Tibial nerve (tissue), 4 donors: ENCODE measurements around the gene STRN3. TPM values are rescaled to one million over a fixed set of nuclear protein-coding genes. Genes with fewer than 3 reads are reported as not detected.

ENCODE experiments used
- DNase-seq, 2 donors: peaks; one replicate each; pipeline ENCODE4 v3.0.0-alpha.2; 2019; ENCODE audit warnings: low spot score in 2 of 2
- H3K27ac ChIP-seq, 4 donors: fragments of 200-600 bp; sonication (generic) in 3 of 4; one replicate each; pipeline ENCODE4 v1.5.1; 2017 to 2019; ENCODE audit warnings: mild to moderate bottlenecking in 1 of 4
- H3K27me3 ChIP-seq, 2 donors: fragments of 200-600 bp; sonication (generic) in 1 of 2; one replicate each; pipeline versions ENCODE4 v1.5.1 to v1.6.0; 2017 to 2019
- H3K36me3 ChIP-seq, 3 donors: fragments of 200-600 bp; sonication (generic); one replicate each; pipeline ENCODE4 v1.5.1; 2018 to 2019
- H3K4me1 ChIP-seq, 4 donors: fragments of 200-600 bp; sonication (generic) in 3 of 4; one replicate each; pipeline ENCODE4 v1.5.1; 2017 to 2019
- H3K4me3 ChIP-seq, 4 donors: fragments of 200-600 bp; sonication (generic) in 3 of 4; one replicate each; pipeline ENCODE4 v1.5.1; 2017 to 2019; ENCODE audit warnings: mild to moderate bottlenecking in 1 of 4, moderate library complexity in 1 of 4
- H3K9me3 ChIP-seq, 4 donors: fragments of 200-600 bp; sonication (generic) in 3 of 4; one replicate each; pipeline ENCODE4 v1.5.1; 2017 to 2019
- EP300 ChIP-seq, 2 donors: sonication (generic); formaldehyde crosslinking; IDR thresholded peaks; one replicate each; pipeline ENCODE4 v1.6.1; 2017; ENCODE audit warnings: antibody characterized with exemption in 2 of 2, mild to moderate bottlenecking in 1 of 2
- POLR2A ChIP-seq, 2 donors: fragments of 450-650 bp; IDR thresholded peaks; one replicate each; pipeline ENCODE4 v1.6.1; 2017; ENCODE audit warnings: antibody characterized with exemption in 2 of 2, mild to moderate bottlenecking in 2 of 2, moderate library complexity in 2 of 2
- WGBS, 2 donors: methylation state at CpG; one replicate each; pipeline ENCODE4 v1.1.5; 2018; 5-methylcytosine and 5-hydroxymethylcytosine counted together
- total RNA-seq, 4 donors: library from RNA; depleted of rRNA; stranded (reverse); fragments of >200 nt; gene quantifications; one replicate each; pipeline ENCODE4 v1.1.0, GENCODE V29; 2016
- TF ChIP-seq, protein P1 (sequence below), 5 experiments: fragments of 200-600 bp in 3 of 5; fragments of 450-650 bp in 2 of 5; sonication (generic) in 3 of 5; IDR thresholded peaks; one replicate each; pipeline ENCODE4 v1.5.1; 2016 to 2019; ENCODE audit warnings: antibody characterized with exemption in 5 of 5, mild to moderate bottlenecking in 3 of 5, moderate library complexity in 2 of 5

STRN3 gene
- total RNA-seq, 4 donors from 2014 or later: 33.5 to 68.8 (median 57.0) TPM

DNA sequence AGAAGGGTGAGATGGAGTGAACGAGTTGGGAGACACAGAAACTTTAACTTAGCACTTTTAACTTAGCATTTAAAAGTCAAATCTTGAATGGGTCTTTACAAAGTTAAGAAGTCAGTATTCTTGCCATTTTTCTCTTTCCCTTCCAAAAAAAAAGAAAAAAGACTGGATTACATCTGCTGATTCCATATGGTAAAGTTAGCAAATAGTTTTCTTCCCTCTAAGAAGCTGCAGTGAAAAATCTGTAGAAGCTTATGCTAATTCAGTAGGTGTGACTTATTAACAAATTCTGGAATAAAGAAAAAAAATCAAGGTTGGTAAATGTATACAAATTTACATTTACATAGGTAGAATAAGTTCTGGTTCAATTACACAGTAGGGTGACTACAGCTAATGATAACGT is 100.9 kb downstream of the STRN3 start:
- TF ChIP-seq POLR2A (IDR thresholded peaks at IDR 0.05): no peak
- TF ChIP-seq, protein P1, sequence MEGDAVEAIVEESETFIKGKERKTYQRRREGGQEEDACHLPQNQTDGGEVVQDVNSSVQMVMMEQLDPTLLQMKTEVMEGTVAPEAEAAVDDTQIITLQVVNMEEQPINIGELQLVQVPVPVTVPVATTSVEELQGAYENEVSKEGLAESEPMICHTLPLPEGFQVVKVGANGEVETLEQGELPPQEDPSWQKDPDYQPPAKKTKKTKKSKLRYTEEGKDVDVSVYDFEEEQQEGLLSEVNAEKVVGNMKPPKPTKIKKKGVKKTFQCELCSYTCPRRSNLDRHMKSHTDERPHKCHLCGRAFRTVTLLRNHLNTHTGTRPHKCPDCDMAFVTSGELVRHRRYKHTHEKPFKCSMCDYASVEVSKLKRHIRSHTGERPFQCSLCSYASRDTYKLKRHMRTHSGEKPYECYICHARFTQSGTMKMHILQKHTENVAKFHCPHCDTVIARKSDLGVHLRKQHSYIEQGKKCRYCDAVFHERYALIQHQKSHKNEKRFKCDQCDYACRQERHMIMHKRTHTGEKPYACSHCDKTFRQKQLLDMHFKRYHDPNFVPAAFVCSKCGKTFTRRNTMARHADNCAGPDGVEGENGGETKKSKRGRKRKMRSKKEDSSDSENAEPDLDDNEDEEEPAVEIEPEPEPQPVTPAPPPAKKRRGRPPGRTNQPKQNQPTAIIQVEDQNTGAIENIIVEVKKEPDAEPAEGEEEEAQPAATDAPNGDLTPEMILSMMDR (IDR thresholded peaks at IDR 0.05): no peak
- no peak for TF ChIP-seq EP300 (IDR thresholded peaks at IDR 0.05)
- H3K27ac ChIP-seq: no peak overlapping the region

DNA sequence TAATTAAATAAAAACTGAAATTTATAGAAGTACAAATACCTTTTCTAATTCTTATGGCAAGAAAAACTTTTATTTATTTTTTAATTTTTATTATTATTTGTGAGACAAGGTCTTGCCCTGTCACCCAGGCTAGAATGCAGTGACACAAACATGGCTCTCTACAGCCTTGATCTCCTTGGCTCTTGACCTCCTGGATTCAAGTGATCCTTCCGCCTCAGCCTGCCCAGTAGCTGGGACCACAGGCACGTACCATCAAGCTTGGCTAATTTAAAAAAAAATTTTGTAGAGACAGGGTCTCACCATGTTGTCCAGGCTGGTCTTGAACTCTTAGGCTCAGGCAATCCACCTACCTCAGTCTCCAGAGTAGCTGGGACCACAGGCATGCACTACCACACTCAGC is 104.4 kb downstream of the STRN3 start:
- no peaks in the 10 kb centered on the region for H3K4me1 ChIP-seq
- 94 to 98% methylated on average over 2 of the region's 2 CpGs for WGBS, 2 donors

More for the DNA sequence above, 100.9 kb downstream of the STRN3 start:
- H3K27me3 ChIP-seq: no peaks in the 10 kb centered on the region
- no peaks in the 10 kb centered on the region for H3K9me3 ChIP-seq
- H3K36me3 ChIP-seq: peaks cover 0 to 6% (median 0%) of the 10 kb centered on the region in 3 donors
- no peak for DNase-seq
- no peak overlapping the region for H3K4me3 ChIP-seq
- WGBS, 2 donors: 81 to 84% methylated on average over 2 of the region's 2 CpGs
- H3K4me1 ChIP-seq: peaks cover 0 to 4% (median 0%) of the 10 kb centered on the region in 4 donors

DNA sequence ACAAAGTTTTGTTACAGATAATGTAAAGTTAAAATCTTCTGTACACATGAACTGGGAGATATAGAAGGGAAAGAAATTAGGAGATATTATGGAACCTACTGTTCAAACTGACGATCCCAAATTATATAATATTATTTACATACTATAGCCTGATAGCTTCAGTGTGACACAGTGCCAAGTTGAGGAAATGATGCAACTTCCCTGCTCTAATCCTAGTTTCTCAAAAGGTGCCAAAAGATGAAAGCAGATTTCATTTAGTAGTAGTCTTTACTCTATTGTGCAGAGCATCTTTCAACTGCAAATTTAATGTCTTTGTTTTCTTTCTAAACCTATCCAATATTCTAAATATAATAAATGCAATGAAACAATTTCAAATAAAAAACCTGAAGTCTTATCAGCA is 104.9 kb downstream of the STRN3 start:
- TF ChIP-seq, protein P1 (IDR thresholded peaks at IDR 0.05): no peak
- TF ChIP-seq POLR2A (IDR thresholded peaks at IDR 0.05) (no peak), EP300 (IDR thresholded peaks at IDR 0.05) (no peak)
- 80 to 83% methylated on average over 1 of the region's 1 CpG for WGBS, 2 donors
- H3K27me3 ChIP-seq: no peaks in the 10 kb centered on the region
- H3K9me3 ChIP-seq: no peaks in the 10 kb centered on the region
- no peak for DNase-seq
- peaks cover 0 to 12% (median 0%) of the 10 kb centered on the region in 3 donors for H3K36me3 ChIP-seq
- H3K27ac ChIP-seq: no peak overlapping the region
- H3K4me3 ChIP-seq: no peak overlapping the region
- H3K4me1 ChIP-seq: no peaks in the 10 kb centered on the region

More for the DNA sequence above, 104.4 kb downstream of the STRN3 start:
- no peak for DNase-seq
- H3K27ac ChIP-seq: no peak overlapping the region
- TF ChIP-seq, protein P1 (IDR thresholded peaks at IDR 0.05): no peak
- TF ChIP-seq EP300 (IDR thresholded peaks at IDR 0.05): no peak
- no peak for TF ChIP-seq POLR2A (IDR thresholded peaks at IDR 0.05)
- H3K9me3 ChIP-seq: no peaks in the 10 kb centered on the region
- peaks cover 0 to 9% (median 0%) of the 10 kb centered on the region in 3 donors for H3K36me3 ChIP-seq
- H3K27me3 ChIP-seq: no peaks in the 10 kb centered on the region
- H3K4me3 ChIP-seq: no peak overlapping the region

DNA sequence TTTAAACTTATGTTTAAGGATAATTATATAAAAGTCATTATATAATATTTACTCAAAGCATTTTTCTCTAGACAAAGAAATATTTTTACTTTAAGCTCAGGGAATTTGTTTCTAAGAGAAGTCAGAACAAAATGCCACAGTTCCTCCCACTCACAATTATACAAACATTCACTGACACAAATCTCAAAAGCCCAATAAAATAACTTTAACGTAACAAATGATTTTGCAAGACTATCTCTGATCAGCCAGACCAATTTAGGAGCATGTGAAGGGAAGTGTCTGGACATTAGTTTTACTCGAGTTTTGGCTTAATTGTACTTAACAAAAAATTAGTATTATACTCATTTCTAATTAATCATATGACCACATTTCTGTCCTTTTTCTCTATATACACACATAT is 110.6 kb downstream of the STRN3 start:
- 20 to 22% methylated on average over 2 of the region's 2 CpGs for WGBS, 2 donors
- no peak for DNase-seq
- no peak overlapping the region for H3K4me3 ChIP-seq
- no peaks in the 10 kb centered on the region for H3K27me3 ChIP-seq
- TF ChIP-seq, protein P1 (IDR thresholded peaks at IDR 0.05): no peak
- TF ChIP-seq EP300 (IDR thresholded peaks at IDR 0.05): no peak
- TF ChIP-seq POLR2A (IDR thresholded peaks at IDR 0.05): no peak
- peaks cover 0 to 15% (median 9%) of the 10 kb centered on the region in 4 donors for H3K4me1 ChIP-seq
- H3K36me3 ChIP-seq: peaks cover 0 to 17% (median 0%) of the 10 kb centered on the region in 3 donors
- H3K27ac ChIP-seq: no peak overlapping the region
- H3K9me3 ChIP-seq: no peaks in the 10 kb centered on the region

DNA sequence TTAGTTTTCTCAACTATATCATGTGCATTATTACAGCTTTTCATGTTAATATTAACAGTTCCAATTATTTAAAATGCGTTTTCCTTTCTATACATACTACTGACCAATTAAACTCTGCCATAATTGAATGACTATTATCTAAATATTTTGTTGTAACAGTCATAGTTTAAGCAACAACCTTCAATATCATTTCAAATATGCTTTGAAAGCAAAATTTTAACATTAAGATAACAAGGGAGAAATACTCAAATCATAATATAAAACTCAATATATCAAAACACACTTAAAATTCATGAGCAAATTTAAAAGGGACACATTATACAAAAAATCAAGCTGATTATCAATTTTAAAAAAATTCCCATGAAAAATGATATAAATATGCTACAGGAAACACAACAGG is 111.4 kb downstream of the STRN3 start:
- DNase-seq: no peak
- WGBS, 2 donors: 87 to 98% methylated on average over 1 of the region's 1 CpG

More for the DNA sequence above, 111.4 kb downstream of the STRN3 start:
- Histone ChIP-seq H3K27me3 (no peaks in the 10 kb centered on the region), H3K27ac (no peak overlapping the region), H3K4me3 (no peak overlapping the region), H3K9me3 (no peaks in the 10 kb centered on the region), H3K4me1 (peaks cover 0 to 15% (median 9%) of the 10 kb centered on the region in 4 donors), H3K36me3 (peaks cover 0 to 23% (median 0%) of the 10 kb centered on the region in 3 donors)
- TF ChIP-seq, protein P1 (IDR thresholded peaks at IDR 0.05): no peak
- TF ChIP-seq POLR2A (IDR thresholded peaks at IDR 0.05) (no peak), EP300 (IDR thresholded peaks at IDR 0.05) (no peak)
